22Rv1 (cell line): ENCODE data around the gene ANKRD6.

ENCODE experiments used
- CTCF ChIP-seq: fragments of 450-650 bp; IDR thresholded peaks from 2 replicates; pipeline ENCODE4 v1.5.1; 2017; ENCODE audit warnings: mild to moderate bottlenecking
- ZFX ChIP-seq: fragments of 450-650 bp; IDR thresholded peaks from 2 replicates; pipeline ENCODE4 v1.6.1; 2017; ENCODE audit warnings: antibody characterized with exemption, borderline replicate concordance

- TF ChIP-seq CTCF (no peak), ZFX (no peak)
Measured at GRCh38 chr6:89596484-89596883, 163.5 kb downstream of the ANKRD6 start.
